ENCODE results near the gene RPS2.

RPS2 gene

DNA sequence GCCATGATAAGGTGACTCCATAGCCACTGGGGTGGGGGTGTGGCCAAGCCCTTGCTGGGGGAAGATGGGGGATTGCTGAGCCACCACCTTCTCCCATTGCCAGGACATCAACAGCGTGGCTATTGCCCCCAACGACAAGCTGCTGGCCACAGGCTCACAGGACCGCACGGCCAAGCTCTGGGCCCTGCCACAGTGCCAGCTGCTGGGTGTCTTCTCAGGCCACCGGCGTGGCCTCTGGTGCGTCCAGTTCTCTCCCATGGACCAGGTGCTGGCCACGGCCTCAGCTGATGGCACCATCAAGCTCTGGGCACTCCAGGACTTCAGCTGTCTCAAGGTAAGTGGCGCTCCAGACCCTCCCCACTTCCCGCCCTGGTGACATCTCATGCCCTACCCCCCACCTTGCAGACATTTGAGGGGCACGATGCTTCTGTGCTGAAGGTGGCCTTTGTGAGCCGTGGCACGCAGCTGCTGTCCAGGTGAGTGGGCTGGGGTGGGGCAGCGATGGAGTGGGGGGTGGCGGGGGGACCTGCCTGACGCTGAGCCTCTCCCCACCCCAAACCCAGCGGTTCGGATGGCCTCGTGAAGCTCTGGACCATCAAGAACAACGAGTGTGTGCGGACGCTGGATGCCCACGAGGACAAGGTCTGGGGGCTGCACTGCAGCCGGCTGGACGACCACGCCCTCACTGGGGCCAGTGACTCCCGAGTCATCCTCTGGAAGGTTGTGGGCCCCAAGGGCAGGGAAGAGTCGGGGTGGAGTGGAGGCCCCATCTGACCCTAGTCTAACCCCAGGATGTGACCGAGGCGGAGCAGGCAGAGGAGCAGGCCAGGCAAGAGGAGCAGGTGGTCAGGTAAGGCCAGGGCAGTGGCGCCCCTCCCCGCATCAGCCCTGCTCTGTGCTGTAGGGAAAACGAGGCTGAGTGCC lies 12.6 kb upstream of the RPS2 start:
- Histone ChIP-seq H3K36me3 (replicated peaks; ENCODE audit: low read depth, low read length) (peaks cover 21% of the 10 kb centered on the region), H3K27me3 (ENCODE audit: low read depth, low read length) (no peaks in the 10 kb centered on the region), H4K20me1 (ENCODE audit: insufficient read depth, low read length) (no peaks in the 10 kb centered on the region), H3K27ac (ENCODE audit: low read length) (no peak overlapping the region), H3K9ac (ENCODE audit: low read length) (no peak overlapping the region), H3K4me3 (ENCODE audit: low read length) (no peak overlapping the region), H3K79me2 (ENCODE audit: low read length) (peaks cover 21% of the 10 kb centered on the region), H3K4me2 (ENCODE audit: low read length) (no peak overlapping the region), H3K9me3 (ENCODE audit: insufficient read depth, low read length) (no peaks in the 10 kb centered on the region), H2AFZ (ENCODE audit: low read depth, low read length) (no peak overlapping the region), H3K4me1 (ENCODE audit: low read length) (peaks cover 6% of the 10 kb centered on the region)
- TF ChIP-seq EZH2phosphoT487 (IDR thresholded peaks at IDR 0.05; ENCODE audit: low read depth): no peak
- TF ChIP-seq, protein P1, sequence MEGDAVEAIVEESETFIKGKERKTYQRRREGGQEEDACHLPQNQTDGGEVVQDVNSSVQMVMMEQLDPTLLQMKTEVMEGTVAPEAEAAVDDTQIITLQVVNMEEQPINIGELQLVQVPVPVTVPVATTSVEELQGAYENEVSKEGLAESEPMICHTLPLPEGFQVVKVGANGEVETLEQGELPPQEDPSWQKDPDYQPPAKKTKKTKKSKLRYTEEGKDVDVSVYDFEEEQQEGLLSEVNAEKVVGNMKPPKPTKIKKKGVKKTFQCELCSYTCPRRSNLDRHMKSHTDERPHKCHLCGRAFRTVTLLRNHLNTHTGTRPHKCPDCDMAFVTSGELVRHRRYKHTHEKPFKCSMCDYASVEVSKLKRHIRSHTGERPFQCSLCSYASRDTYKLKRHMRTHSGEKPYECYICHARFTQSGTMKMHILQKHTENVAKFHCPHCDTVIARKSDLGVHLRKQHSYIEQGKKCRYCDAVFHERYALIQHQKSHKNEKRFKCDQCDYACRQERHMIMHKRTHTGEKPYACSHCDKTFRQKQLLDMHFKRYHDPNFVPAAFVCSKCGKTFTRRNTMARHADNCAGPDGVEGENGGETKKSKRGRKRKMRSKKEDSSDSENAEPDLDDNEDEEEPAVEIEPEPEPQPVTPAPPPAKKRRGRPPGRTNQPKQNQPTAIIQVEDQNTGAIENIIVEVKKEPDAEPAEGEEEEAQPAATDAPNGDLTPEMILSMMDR (IDR thresholded peaks at IDR 0.05; ENCODE audit: low read depth, low read length): no peak

DNA sequence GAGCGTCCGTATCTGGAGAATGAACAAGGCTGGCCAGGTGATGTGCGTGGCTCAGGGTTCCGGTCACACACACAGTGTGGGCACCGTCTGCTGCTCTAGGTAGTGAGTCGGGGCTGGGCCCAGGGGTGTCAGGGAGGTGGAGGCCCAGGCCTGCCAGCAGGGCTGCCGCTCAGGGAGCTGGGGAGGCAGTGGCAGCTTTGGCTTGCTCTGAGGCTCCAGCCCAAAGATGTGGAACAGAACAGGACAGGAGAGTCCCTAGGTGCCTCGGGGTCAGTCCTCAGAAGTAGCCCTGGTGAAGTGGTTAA lies 11.5 kb upstream of the RPS2 start:
- TF ChIP-seq EZH2phosphoT487 (IDR thresholded peaks at IDR 0.05; ENCODE audit: low read depth): no peak
- no peak overlapping the region for H2AFZ ChIP-seq (ENCODE audit: low read depth, low read length)
- H4K20me1 ChIP-seq (ENCODE audit: insufficient read depth, low read length): no peaks in the 10 kb centered on the region
- H3K4me3 ChIP-seq (ENCODE audit: low read length): no peak overlapping the region
- H3K27me3 ChIP-seq (ENCODE audit: low read depth, low read length): no peaks in the 10 kb centered on the region
- no peak overlapping the region for H3K27ac ChIP-seq (ENCODE audit: low read length)
- peaks cover 21% of the 10 kb centered on the region for H3K36me3 ChIP-seq (replicated peaks; ENCODE audit: low read depth, low read length)
- H3K4me1 ChIP-seq (ENCODE audit: low read length): peaks cover 6% of the 10 kb centered on the region
- no peaks in the 10 kb centered on the region for H3K9me3 ChIP-seq (ENCODE audit: insufficient read depth, low read length)
- no peak overlapping the region for H3K4me2 ChIP-seq (ENCODE audit: low read length)
- peaks cover 29% of the 10 kb centered on the region for H3K79me2 ChIP-seq (ENCODE audit: low read length)
- H3K9ac ChIP-seq (ENCODE audit: low read length): no peak overlapping the region

DNA sequence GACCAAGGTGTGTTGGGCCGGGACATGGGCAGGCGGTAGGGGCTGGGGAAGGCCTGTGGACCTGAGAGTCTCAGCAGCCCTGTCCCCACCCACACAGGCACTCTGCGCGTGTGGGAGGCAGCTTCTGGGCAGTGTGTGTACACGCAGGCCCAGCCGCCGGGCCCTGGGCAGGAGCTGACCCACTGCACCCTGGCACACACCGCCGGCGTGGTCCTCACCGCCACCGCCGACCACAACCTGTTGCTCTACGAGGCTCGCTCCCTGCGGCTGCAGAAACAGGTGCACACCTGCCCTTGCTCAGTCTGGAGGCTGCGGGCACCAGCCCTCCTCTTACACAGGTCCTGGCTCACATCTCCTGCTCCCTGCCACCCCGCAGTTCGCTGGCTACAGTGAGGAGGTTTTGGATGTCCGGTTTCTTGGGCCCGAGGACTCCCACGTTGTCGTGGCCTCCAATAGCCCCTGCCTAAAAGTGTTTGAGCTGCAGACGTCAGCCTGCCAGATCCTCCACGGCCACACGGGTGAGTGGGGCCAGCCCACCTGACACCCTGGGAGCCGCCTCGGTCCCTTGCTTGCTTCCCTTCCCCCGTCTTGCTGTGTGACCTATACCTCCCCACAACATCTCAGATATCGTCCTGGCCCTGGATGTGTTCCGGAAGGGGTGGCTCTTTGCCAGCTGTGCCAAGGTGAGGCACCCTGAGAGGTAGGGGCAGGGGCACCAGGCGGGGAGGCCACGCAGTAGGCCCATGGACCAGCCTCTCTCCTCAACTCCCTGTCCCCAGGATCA lies 11.0 kb upstream of the RPS2 start:
- Histone ChIP-seq H2AFZ (ENCODE audit: low read depth, low read length) (no peak overlapping the region), H3K9ac (ENCODE audit: low read length) (no peak overlapping the region), H3K27ac (ENCODE audit: low read length) (no peak overlapping the region), H3K79me2 (ENCODE audit: low read length) (peaks cover 34% of the 10 kb centered on the region), H3K27me3 (ENCODE audit: low read depth, low read length) (no peaks in the 10 kb centered on the region), H3K4me3 (ENCODE audit: low read length) (no peak overlapping the region), H3K36me3 (replicated peaks; ENCODE audit: low read depth, low read length) (peaks cover 21% of the 10 kb centered on the region), H3K4me2 (ENCODE audit: low read length) (no peak overlapping the region), H4K20me1 (ENCODE audit: insufficient read depth, low read length) (no peaks in the 10 kb centered on the region), H3K4me1 (ENCODE audit: low read length) (peaks cover 11% of the 10 kb centered on the region), H3K9me3 (ENCODE audit: insufficient read depth, low read length) (no peaks in the 10 kb centered on the region)
- no peak for TF ChIP-seq EZH2phosphoT487 (IDR thresholded peaks at IDR 0.05; ENCODE audit: low read depth)
- TF ChIP-seq, protein P1 (IDR thresholded peaks at IDR 0.05; ENCODE audit: low read depth, low read length): no peak

DNA sequence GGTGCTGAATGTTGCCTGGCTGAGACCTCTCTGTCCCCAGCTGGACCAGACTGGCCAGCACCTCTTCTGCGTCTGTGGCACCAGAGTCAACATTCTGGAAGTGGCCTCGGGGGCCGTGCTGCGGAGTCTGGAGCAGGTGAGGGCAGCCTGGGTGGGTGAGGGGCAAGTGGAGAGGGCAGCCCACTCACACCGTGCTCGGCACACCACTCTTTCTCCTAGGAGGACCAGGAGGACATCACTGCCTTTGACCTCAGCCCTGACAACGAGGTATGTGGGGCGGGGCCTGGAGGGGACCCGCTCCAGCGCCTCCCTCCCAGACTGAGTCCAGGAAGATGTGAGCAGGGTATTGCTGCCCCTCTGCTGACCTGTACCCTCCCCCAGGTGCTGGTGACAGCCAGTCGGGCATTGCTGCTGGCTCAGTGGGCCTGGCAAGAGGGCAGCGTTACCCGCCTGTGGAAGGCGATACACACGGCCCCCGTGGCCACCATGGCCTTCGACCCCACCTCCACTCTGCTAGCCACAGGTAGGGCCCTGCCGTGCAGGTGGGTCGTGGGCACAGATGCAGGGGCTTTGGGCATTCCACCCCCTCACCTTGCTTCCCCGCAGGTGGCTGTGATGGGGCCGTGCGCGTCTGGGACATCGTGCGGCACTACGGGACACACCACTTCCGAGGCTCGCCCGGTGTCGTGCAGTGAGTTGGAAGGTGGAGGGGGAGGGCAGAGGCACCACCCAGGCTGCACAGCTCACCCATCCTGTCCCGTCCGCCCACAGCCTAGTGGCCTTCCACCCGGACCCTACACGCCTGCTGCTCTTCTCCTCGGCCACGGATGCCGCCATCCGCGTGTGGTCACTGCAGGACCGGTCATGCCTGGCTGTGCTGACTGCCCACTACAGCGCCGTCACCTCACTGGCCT lies 9.8 kb upstream of the RPS2 start:
- no peak overlapping the region for H3K9ac ChIP-seq (ENCODE audit: low read length)
- no peaks in the 10 kb centered on the region for H3K27me3 ChIP-seq (ENCODE audit: low read depth, low read length)
- no peaks in the 10 kb centered on the region for H4K20me1 ChIP-seq (ENCODE audit: insufficient read depth, low read length)
- H3K4me3 ChIP-seq (ENCODE audit: low read length): no peak overlapping the region
- no peak overlapping the region for H3K4me2 ChIP-seq (ENCODE audit: low read length)
- peaks cover 21% of the 10 kb centered on the region for H3K36me3 ChIP-seq (replicated peaks; ENCODE audit: low read depth, low read length)
- H2AFZ ChIP-seq (ENCODE audit: low read depth, low read length): no peak overlapping the region
- H3K27ac ChIP-seq (ENCODE audit: low read length): no peak overlapping the region
- H3K9me3 ChIP-seq (ENCODE audit: insufficient read depth, low read length): no peaks in the 10 kb centered on the region
- H3K79me2 ChIP-seq (ENCODE audit: low read length): peaks cover 36% of the 10 kb centered on the region
- TF ChIP-seq, protein P1 (IDR thresholded peaks at IDR 0.05; ENCODE audit: low read depth, low read length): no peak
- no peak for TF ChIP-seq EZH2phosphoT487 (IDR thresholded peaks at IDR 0.05; ENCODE audit: low read depth)
- H3K4me1 ChIP-seq (ENCODE audit: low read length): peaks cover 14% of the 10 kb centered on the region
